Activated T-helper 9 cell treated with anti-CD3 and anti-CD28 coated beads, Interleukin-2, amount 50 U/mL, for 16 hours (primary cell): ENCODE results near the gene OPN1MW2.
"Not testable (repeated sequence)": the region's sequence is repeated elsewhere in the genome, so short reads cannot be mapped to it uniquely, and the experiment has no call there.

ENCODE experiments used
- DNase-seq: peaks from one replicate; pipeline ENCODE4 v3.0.0-alpha.2; 2020; ENCODE audit warnings: low read depth

OPN1MW2 gene

GRCh38 chrX:154219456-154219855 is at the start of gene OPN1MW2:
Gene OPN1MW2 (plus strand): TSS chrX:154219756. CDS start chrX:154219816, 60 bp downstream.
- DNase-seq, result not testable (repeated sequence)

- DNase-seq, result not testable (repeated sequence)
Observed at GRCh38 chrX:154172535-154172943, 47.0 kb upstream of the OPN1MW2 start.

DNA sequence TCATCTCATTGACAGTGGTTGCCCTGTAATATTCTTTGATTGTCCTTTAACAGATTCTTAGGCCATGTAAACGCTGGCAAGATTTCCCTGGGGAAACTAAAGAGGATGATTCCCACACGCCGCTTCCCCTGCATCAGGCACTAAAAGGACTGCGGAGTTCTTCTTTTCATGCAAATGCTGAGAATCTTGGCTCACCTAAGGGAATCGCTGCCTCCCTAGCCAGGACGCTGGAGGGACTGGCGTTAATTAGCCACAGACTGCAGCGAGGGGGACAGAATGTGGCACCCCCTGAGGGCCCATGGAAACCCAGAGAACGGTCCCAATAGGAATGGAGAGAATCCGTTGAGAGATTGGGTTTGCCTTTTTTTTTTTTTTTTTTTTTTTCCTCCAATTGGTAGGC is 45.2 kb upstream of the OPN1MW2 start:
- DNase-seq, result not testable (repeated sequence)

GRCh38 chrX:154182296-154182695 is 37.3 kb upstream of the OPN1MW2 start, which contains the start of gene OPN1MW:
Gene OPN1MW (plus strand): TSS chrX:154182596. CDS start chrX:154182678, 82 bp downstream.
- not testable (repeated sequence) for DNase-seq

GRCh38 chrX:154183794-154184193 is 35.8 kb upstream of the OPN1MW2 start:
- not testable (repeated sequence) for DNase-seq

GRCh38 chrX:154192846-154193245 is 26.7 kb upstream of the OPN1MW2 start:
- not testable (repeated sequence) for DNase-seq

- DNase-seq, result not testable (repeated sequence)
Observed at GRCh38 chrX:154194316-154194715, 25.2 kb upstream of the OPN1MW2 start.

DNA sequence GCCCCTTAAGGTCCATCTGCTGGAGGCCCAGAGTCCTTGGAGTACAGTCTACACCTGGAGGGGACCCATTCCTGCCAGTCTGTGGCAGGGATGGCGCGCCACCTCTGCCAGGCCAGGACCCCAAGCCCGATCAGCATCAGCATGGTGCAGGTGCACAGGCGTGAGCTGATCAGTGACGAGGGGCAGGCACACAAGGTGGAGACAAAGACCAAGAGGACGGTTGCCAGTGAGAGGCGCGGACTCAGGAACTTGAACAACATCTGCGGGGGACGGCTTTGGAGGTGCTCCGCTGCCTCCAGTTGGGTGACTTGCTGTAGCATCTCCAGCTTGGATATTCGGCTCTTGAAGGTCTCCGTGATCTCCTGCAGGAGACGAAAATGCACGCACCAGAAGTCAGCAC is 23.1 kb upstream of the OPN1MW2 start:
- DNase-seq, result not testable (repeated sequence)

DNA sequence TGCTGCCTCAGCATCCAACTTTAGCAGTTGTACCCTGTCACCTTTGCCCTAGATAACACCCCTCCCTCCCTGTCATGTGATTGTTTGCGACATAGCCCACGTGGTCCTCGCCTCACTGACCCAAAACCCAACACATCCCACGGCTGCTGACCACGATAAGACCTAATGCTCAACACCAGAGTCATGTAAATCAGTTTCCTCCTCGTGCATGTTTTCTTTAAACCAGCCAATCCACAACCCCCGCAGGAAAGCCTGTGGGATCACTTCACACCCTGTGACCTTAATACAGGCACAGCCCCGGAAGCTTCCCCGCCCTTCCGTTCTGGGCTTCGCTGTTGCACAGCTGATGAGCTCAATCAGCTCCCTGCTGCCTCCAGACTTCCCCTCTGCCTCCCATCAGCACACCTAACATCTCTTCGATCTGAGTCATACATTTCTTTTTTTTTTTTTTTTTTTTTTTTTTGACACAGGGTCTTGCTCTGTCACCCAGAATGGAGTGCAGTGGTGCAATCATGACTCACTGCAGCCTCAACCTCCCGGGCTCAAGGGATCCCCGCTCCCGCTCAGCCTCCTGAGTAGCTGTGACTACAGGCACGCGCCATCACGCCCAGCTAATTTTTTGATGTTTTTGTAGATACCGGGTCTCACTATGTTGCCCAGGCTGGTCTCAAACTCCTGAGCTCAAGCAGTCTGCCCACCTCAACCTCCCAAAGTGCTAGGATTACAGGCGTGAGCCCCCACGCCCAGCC is 9.7 kb upstream of the OPN1MW2 start:
- not testable (repeated sequence) for DNase-seq

GRCh38 chrX:154211057-154211456 is 8.5 kb upstream of the OPN1MW2 start:
- not testable (repeated sequence) for DNase-seq

DNA sequence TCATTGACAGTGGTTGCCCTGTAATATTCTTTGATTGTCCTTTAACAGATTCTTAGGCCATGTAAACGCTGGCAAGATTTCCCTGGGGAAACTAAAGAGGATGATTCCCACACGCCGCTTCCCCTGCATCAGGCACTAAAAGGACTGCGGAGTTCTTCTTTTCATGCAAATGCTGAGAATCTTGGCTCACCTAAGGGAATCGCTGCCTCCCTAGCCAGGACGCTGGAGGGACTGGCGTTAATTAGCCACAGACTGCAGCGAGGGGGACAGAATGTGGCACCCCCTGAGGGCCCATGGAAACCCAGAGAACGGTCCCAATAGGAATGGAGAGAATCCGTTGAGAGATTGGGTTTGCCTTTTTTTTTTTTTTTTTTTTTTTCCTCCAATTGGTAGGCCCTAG is 8.1 kb upstream of the OPN1MW2 start:
- not testable (repeated sequence) for DNase-seq

DNA sequence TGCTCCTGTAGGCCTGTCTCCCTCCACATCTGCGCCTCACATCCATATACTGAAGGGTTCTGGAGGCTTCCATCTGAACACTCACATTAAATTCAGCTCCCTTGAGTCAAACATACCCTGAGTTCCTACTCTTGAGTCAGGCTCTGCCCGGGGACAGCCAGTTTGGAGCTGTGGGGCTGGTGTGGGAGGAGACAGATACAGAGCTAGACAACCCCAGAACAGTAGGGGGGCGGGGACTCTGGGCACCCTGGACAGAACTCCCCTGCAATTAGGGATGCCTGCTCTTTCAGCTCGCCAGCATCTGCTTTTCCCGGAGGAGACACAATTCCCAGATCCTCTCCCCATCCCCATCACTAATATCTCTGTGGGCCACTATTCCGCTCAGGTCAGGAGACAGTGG is 5.7 kb downstream of the OPN1MW2 start:
- not testable (repeated sequence) for DNase-seq

- DNase-seq, result not testable (repeated sequence)
Observed at GRCh38 chrX:154226706-154227105, 7.2 kb downstream of the OPN1MW2 start.

- DNase-seq, result not testable (repeated sequence)
Observed at GRCh38 chrX:154231443-154231842, 11.9 kb downstream of the OPN1MW2 start.

GRCh38 chrX:154233620-154234019 is 14.1 kb downstream of the OPN1MW2 start:
- DNase-seq, result not testable (repeated sequence)

- not testable (repeated sequence) for DNase-seq
Observed at GRCh38 chrX:154238939-154239559, 19.5 kb downstream of the OPN1MW2 start.

GRCh38 chrX:154239982-154240503 is 20.5 kb downstream of the OPN1MW2 start:
- DNase-seq, result not testable (repeated sequence)

DNA sequence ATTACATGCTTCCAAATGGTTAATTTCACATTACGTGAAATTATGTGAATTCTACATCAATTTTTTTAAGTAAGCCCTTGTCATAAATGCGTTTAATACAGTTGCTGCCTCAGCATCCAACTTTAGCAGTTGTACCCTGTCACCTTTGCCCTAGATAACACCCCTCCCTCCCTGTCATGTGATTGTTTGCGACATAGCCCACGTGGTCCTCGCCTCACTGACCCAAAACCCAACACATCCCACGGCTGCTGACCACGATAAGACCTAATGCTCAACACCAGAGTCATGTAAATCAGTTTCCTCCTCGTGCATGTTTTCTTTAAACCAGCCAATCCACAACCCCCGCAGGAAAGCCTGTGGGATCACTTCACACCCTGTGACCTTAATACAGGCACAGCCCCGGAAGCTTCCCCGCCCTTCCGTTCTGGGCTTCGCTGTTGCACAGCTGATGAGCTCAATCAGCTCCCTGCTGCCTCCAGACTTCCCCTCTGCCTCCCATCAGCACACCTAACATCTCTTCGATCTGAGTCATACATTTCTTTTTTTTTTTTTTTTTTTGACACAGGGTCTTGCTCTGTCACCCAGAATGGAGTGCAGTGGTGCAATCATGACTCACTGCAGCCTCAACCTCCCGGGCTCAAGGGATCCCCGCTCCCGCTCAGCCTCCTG is 28.0 kb downstream of the OPN1MW2 start:
- DNase-seq, result not testable (repeated sequence)

DNA sequence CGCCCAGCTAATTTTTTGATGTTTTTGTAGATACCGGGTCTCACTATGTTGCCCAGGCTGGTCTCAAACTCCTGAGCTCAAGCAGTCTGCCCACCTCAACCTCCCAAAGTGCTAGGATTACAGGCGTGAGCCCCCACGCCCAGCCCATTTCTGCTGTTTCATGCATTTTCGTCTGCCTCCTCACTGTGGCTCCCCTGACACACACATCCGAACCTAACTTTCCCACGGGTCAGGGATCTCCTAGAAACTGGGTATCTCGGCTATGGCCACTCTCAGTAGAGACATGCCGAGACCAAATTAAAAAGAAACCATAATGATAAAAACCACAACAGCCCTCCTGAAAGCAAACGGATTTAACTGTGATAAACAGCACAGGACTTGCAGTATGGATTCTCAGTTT is 28.5 kb downstream of the OPN1MW2 start:
- not testable (repeated sequence) for DNase-seq

- DNase-seq, result not testable (repeated sequence)
Observed at GRCh38 chrX:154257282-154257681, 37.7 kb downstream of the OPN1MW2 start, which contains the start of gene OPN1MW3. Gene OPN1MW3 (plus strand): TSS chrX:154257582. CDS start chrX:154257620, 38 bp downstream.

- DNase-seq, result not testable (repeated sequence)
Observed at GRCh38 chrX:154258711-154259110, 39.2 kb downstream of the OPN1MW2 start.

DNA sequence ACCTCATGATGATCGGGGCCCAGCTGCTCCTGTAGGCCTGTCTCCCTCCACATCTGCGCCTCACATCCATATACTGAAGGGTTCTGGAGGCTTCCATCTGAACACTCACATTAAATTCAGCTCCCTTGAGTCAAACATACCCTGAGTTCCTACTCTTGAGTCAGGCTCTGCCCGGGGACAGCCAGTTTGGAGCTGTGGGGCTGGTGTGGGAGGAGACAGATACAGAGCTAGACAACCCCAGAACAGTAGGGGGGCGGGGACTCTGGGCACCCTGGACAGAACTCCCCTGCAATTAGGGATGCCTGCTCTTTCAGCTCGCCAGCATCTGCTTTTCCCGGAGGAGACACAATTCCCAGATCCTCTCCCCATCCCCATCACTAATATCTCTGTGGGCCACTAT is 43.5 kb downstream of the OPN1MW2 start:
- DNase-seq, result not testable (repeated sequence)
